ENCODE results near the gene PKNOX2. TPM values are rescaled to one million over a fixed set of nuclear protein-coding genes. Genes with fewer than 3 reads are reported as not detected.

PKNOX2 gene
- total RNA-seq, 2 experiments from 2014 or later: not detected

GRCh38 chr11:125325196-125325595 lies 160.6 kb downstream of the PKNOX2 start:
- no peak for DNase-seq (ENCODE audit: low spot score)
- CTCF ChIA-PET (ENCODE audit: unreplicated experiment): no interaction called here
- Histone ChIP-seq H3K4me3 (ENCODE audit: low read depth, low read length, poor library complexity, severe bottlenecking) (no peak overlapping the region), H3K4me2 (ENCODE audit: low read length) (no peak overlapping the region), H3K4me1 (ENCODE audit: insufficient read depth, low read length, poor library complexity, severe bottlenecking) (no peaks in the 10 kb centered on the region), H3K36me3 (ENCODE audit: insufficient read depth, low read length) (no peaks in the 10 kb centered on the region), H3K27ac (ENCODE audit: low read depth, low read length, poor library complexity, severe bottlenecking) (no peak overlapping the region), H3K9me3 (ENCODE audit: low read length) (no peaks in the 10 kb centered on the region), H3K9me2 (ENCODE audit: insufficient read depth, low read length) (no peaks in the 10 kb centered on the region), H2AFZ (ENCODE audit: low read length) (no peak overlapping the region), H4K20me1 (ENCODE audit: insufficient read depth, low read length) (no peaks in the 10 kb centered on the region), H3K79me2 (ENCODE audit: insufficient read depth, low read depth, low read length) (no peaks in the 10 kb centered on the region)
- POLR2A ChIA-PET: no interaction called here
- no TSS peak for BruUV-seq (replicated peaks)
- intact Hi-C loops (cut with micrococcal nuclease; ENCODE audit: unreplicated experiment): no loop called here
- TF ChIP-seq CTCF (conservative IDR thresholded peaks at IDR 0.05; ENCODE audit: low read length) (no peak), EZH2phosphoT487 (IDR thresholded peaks at IDR 0.05; ENCODE audit: borderline replicate concordance, low read depth, low read length) (no peak)

GRCh38 chr11:125326126-125326525 lies 161.6 kb downstream of the PKNOX2 start:
- ChIA-PET POLR2A (interaction anchor here (1.0 kb wide), 1 partner anchor 17 kb away, joined by 3 read pairs; no protein-coding TSS in a partner anchor), CTCF (ENCODE audit: unreplicated experiment) (no interaction called here)
- BruUV-seq (replicated peaks): no TSS peak
- H3K9me3 ChIP-seq (ENCODE audit: low read length): no peaks in the 10 kb centered on the region
- H3K4me3 ChIP-seq (ENCODE audit: low read depth, low read length, poor library complexity, severe bottlenecking): no peak overlapping the region
- intact Hi-C loops (cut with micrococcal nuclease; ENCODE audit: unreplicated experiment): no loop called here
- no peaks in the 10 kb centered on the region for H3K9me2 ChIP-seq (ENCODE audit: insufficient read depth, low read length)
- TF ChIP-seq EZH2phosphoT487 (IDR thresholded peaks at IDR 0.05; ENCODE audit: borderline replicate concordance, low read depth, low read length) (no peak), CTCF (conservative IDR thresholded peaks at IDR 0.05; ENCODE audit: low read length) (no peak)
- no peaks in the 10 kb centered on the region for H3K36me3 ChIP-seq (ENCODE audit: insufficient read depth, low read length)
- H3K4me1 ChIP-seq (ENCODE audit: insufficient read depth, low read length, poor library complexity, severe bottlenecking): no peaks in the 10 kb centered on the region
- no peak overlapping the region for H3K4me2 ChIP-seq (ENCODE audit: low read length)
- H3K79me2 ChIP-seq (ENCODE audit: insufficient read depth, low read depth, low read length): no peaks in the 10 kb centered on the region
- H2AFZ ChIP-seq (ENCODE audit: low read length): no peak overlapping the region
- H4K20me1 ChIP-seq (ENCODE audit: insufficient read depth, low read length): no peaks in the 10 kb centered on the region
- no peak overlapping the region for H3K27ac ChIP-seq (ENCODE audit: low read depth, low read length, poor library complexity, severe bottlenecking)
- DNase-seq (ENCODE audit: low spot score): no peak

- intact Hi-C loops (cut with micrococcal nuclease; ENCODE audit: unreplicated experiment): no loop called here
- H3K4me2 ChIP-seq (ENCODE audit: low read length): no peak overlapping the region
- BruUV-seq (replicated peaks): no TSS peak
- H3K4me3 ChIP-seq (ENCODE audit: low read depth, low read length, poor library complexity, severe bottlenecking): no peak overlapping the region
- no peak for DNase-seq (ENCODE audit: low spot score)
- no peaks in the 10 kb centered on the region for H3K9me2 ChIP-seq (ENCODE audit: insufficient read depth, low read length)
- no peak overlapping the region for H2AFZ ChIP-seq (ENCODE audit: low read length)
- H3K27ac ChIP-seq (ENCODE audit: low read depth, low read length, poor library complexity, severe bottlenecking): no peak overlapping the region
- TF ChIP-seq CTCF (conservative IDR thresholded peaks at IDR 0.05; ENCODE audit: low read length) (no peak), EZH2phosphoT487 (IDR thresholded peaks at IDR 0.05; ENCODE audit: borderline replicate concordance, low read depth, low read length) (no peak)
- no peaks in the 10 kb centered on the region for H4K20me1 ChIP-seq (ENCODE audit: insufficient read depth, low read length)
- no peaks in the 10 kb centered on the region for H3K79me2 ChIP-seq (ENCODE audit: insufficient read depth, low read depth, low read length)
- H3K36me3 ChIP-seq (ENCODE audit: insufficient read depth, low read length): no peaks in the 10 kb centered on the region
- ChIA-PET POLR2A (interaction anchor here (1.0 kb wide), 1 partner anchor 21 kb away, joined by 3 read pairs; no protein-coding TSS in a partner anchor), CTCF (ENCODE audit: unreplicated experiment) (no interaction called here)
- no peaks in the 10 kb centered on the region for H3K9me3 ChIP-seq (ENCODE audit: low read length)
- H3K4me1 ChIP-seq (ENCODE audit: insufficient read depth, low read length, poor library complexity, severe bottlenecking): no peaks in the 10 kb centered on the region
Observed at GRCh38 chr11:125327518-125328224, 163.1 kb downstream of the PKNOX2 start.

Data from OCI-LY7 (cell line).